HepG2 (cell line): Measurements from ENCODE around the gene TRABD. TPM values are rescaled to one million over a fixed set of nuclear protein-coding genes. Genes with fewer than 3 reads are reported as not detected.

Experiments
- ATAC-seq: fragments of 200-7000 bp; cut with Tn5 transposase; 3 replicates; pipeline ENCODE4 v1.9.1; 2020; ENCODE audit warnings: mild to moderate bottlenecking, moderate library complexity
- BruUV-seq: library from RNA; stranded (reverse); fragments of 400-500 nt; replicated peaks from 2 replicates; lab custom pipeline; 2021; lab: Mats Ljungman, UMichigan
- CTCF ChIA-PET: fragments of 300-600 bp; formaldehyde crosslinking; extraction: SDS; loops from one replicate; lab custom pipeline; 2021; ENCODE audit warnings: low total read pairs, inconsistent platforms, low intra/inter-chr PET ratio; lab: Yijun Ruan, JAX
- POLR2A ChIA-PET: fragments of 350-600 bp; sonication (Branson Sonifier 250); formaldehyde crosslinking; loops from one replicate; lab custom pipeline; 2020; ENCODE audit warnings: antibody characterized with exemption, inconsistent platforms; lab: Yijun Ruan, JAX
- DNase-seq: peaks from one replicate; pipeline ENCODE4 v3.0.0-alpha.2; 2015; ENCODE audit warnings: low spot score
- FAIRE-seq: peaks from 3 replicates; lab custom pipeline; 2011; peaks lifted over from hg19 to GRCh38; lab: Jason Lieb, UNC
- H2AFZ ChIP-seq: one replicate; pipeline ENCODE4 v1.6.1; 2011; ENCODE audit warnings: low read length, inconsistent platforms
- H3K27ac ChIP-seq: fragments of 300-600 bp; 3 replicates; pipeline ENCODE4 v1.8.0; 2011; ENCODE audit warnings: mixed run types, mild to moderate bottlenecking, mixed read lengths, low read length, inconsistent platforms; ENCODE audit not compliant: insufficient read depth; ENCODE audit errors: extremely low read length
- H3K27me3 ChIP-seq, 2 experiments: fragments of 200-600 bp in 1 of 2; 2 replicates in 1 of 2; 3 replicates in 1 of 2; pipeline versions ENCODE4 v1.6.0 to v1.8.0; 2011; ENCODE audit warnings: low read length in 2 of 2, mild to moderate bottlenecking in 2 of 2, moderate library complexity in 2 of 2, inconsistent platforms in 1 of 2; ENCODE audit not compliant: insufficient read depth in 2 of 2, control insufficient read depth in 1 of 2
- H3K36me3 ChIP-seq, 2 experiments: fragments of 200-600 bp in 1 of 2; replicated peaks in 1 of 2; 2 replicates in 1 of 2; 3 replicates in 1 of 2; pipeline versions ENCODE4 v1.5.1 to v1.8.0; 2011; ENCODE audit warnings: low read length in 2 of 2, inconsistent platforms in 1 of 2; ENCODE audit not compliant: insufficient read depth in 2 of 2, control insufficient read depth in 1 of 2
- H3K4me1 ChIP-seq: 2 replicates; pipeline ENCODE4 v1.5.1; 2012; ENCODE audit warnings: low read length, inconsistent platforms; ENCODE audit not compliant: insufficient read depth
- H3K4me2 ChIP-seq: 2 replicates; pipeline ENCODE4 v1.6.0; 2011; ENCODE audit warnings: low read depth, low read length, inconsistent platforms
- H3K4me3 ChIP-seq, 3 experiments: fragments of 200-600 bp in 1 of 3; sonication (generic), shearing (Covaris generic) in 1 of 3; replicated peaks in 1 of 3; 2 replicates each; pipeline ENCODE4 v1.5.1; 2011 to 2016; ENCODE audit warnings: low read length in 3 of 3, inconsistent platforms in 2 of 3, low read depth in 2 of 3, mild to moderate bottlenecking in 2 of 3, control low read depth in 1 of 3, mixed read lengths in 1 of 3; ENCODE audit not compliant: insufficient read depth in 1 of 3
- H3K79me2 ChIP-seq: one replicate; pipeline ENCODE4 v1.6.1; 2011; ENCODE audit warnings: low read length, inconsistent platforms; ENCODE audit not compliant: insufficient read depth
- H3K9ac ChIP-seq: 2 replicates; pipeline ENCODE4 v1.6.0; 2011; ENCODE audit warnings: mild to moderate bottlenecking, low read depth, low read length, inconsistent platforms; ENCODE audit not compliant: insufficient read depth
- H3K9me3 ChIP-seq: 2 replicates; pipeline ENCODE4 v1.5.1; 2012; ENCODE audit warnings: mild to moderate bottlenecking, low read length
- H4K20me1 ChIP-seq: 2 replicates; pipeline ENCODE4 v1.6.0; 2011; ENCODE audit warnings: inconsistent platforms, mild to moderate bottlenecking, low read length, moderate library complexity; ENCODE audit not compliant: insufficient read depth
- ETV5 ChIP-seq: IDR thresholded peaks from 2 replicates; pipeline ENCODE4 v1.6.1; 2018; ENCODE audit warnings: missing biosample characterization, missing genetic modification reagents, inconsistent platforms, borderline replicate concordance
- FOXO1 ChIP-seq: sonication (generic); formaldehyde crosslinking; IDR thresholded peaks from 2 replicates; pipeline ENCODE4 v1.4.0; 2020; ENCODE audit warnings: missing genetic modification reagents
- GATAD1 ChIP-seq: IDR thresholded peaks from 2 replicates; pipeline ENCODE4 v1.6.1; 2016; ENCODE audit warnings: missing genetic modification reagents, missing compliant biosample characterization
- KDM3A ChIP-seq: IDR thresholded peaks from 2 replicates; pipeline ENCODE4 v1.6.1; 2018; ENCODE audit warnings: low read depth, missing compliant biosample characterization
- MIER3 ChIP-seq: IDR thresholded peaks from 2 replicates; pipeline ENCODE4 v1.6.1; 2016; ENCODE audit warnings: missing compliant biosample characterization, borderline replicate concordance
- MXD4 ChIP-seq: IDR thresholded peaks from 2 replicates; pipeline ENCODE4 v1.6.1; 2016; ENCODE audit warnings: mild to moderate bottlenecking, missing biosample characterization, missing genetic modification reagents
- ZFX ChIP-seq: sonication (generic); formaldehyde crosslinking; IDR thresholded peaks from 2 replicates; pipeline ENCODE4 v1.4.0; 2020; ENCODE audit warnings: mild to moderate bottlenecking, low read depth, missing genetic modification reagents, moderate library complexity
- ZFY ChIP-seq: sonication (generic); formaldehyde crosslinking; IDR thresholded peaks from 2 replicates; pipeline ENCODE4 v1.4.0; 2020; ENCODE audit warnings: missing genetic modification reagents
- ZNF350 ChIP-seq: sonication (generic); formaldehyde crosslinking; IDR thresholded peaks from 2 replicates; pipeline ENCODE4 v1.4.0; 2020; ENCODE audit warnings: mild to moderate bottlenecking, low read depth, missing genetic modification reagents, borderline replicate concordance
- ZSCAN25 ChIP-seq: sonication (generic); formaldehyde crosslinking; IDR thresholded peaks from 2 replicates; pipeline ENCODE4 v1.8.0; 2022; ENCODE audit warnings: mild to moderate bottlenecking, missing genetic modification reagents
- WGBS: methylation state at CpG from one replicate; pipeline ENCODE4 v1.1.6; 2017; ENCODE audit warnings: low lambda C conversion rate; 5-methylcytosine and 5-hydroxymethylcytosine counted together
- in situ Hi-C: cut with HindIII; loops from 2 replicates; pipeline ENCODE4 v1.10.0; 2017; ENCODE audit warnings: low pct_unique_long_range_greater_than_20kb; ENCODE audit not compliant: extremely low pct_ligation_motif_present
- intact Hi-C: fragments of 100-400 bp; cut with micrococcal nuclease; formaldehyde crosslinking; loops from one replicate; pipeline ENCODE4 v1.10.0; 2022; ENCODE audit not compliant: unreplicated experiment
- polyA plus RNA-seq, 8 experiments: library from polyadenylated mRNA; depleted of rRNA in 3 of 8; stranded (reverse) in 7 of 8; unstranded in 1 of 8; fragments of >200 nt; fragmentation: Illumina TruSeq in 4 of 8; extraction: Trizol in 4 of 8; gene quantifications; 2 replicates each; pipeline versions ENCODE4 v1.2.1 to v1.2.3, GENCODE V29; 2011 to 2016; ENCODE audit warnings: low read depth in 4 of 8, missing spikeins in 1 of 8, mixed read lengths in 1 of 8; ENCODE audit not compliant: insufficient read depth in 1 of 8
- total RNA-seq, 5 experiments: library from RNA; depleted of rRNA; stranded (reverse); fragments of >200 nt; fragmentation: Illumina TruSeq; extraction: Trizol; gene quantifications; 2 replicates each; pipeline ENCODE4 v1.2.3, GENCODE V29; 2016; ENCODE audit warnings: low read depth in 1 of 5
- TF ChIP-seq, protein P1 (sequence below): sonication (generic); formaldehyde crosslinking; IDR thresholded peaks from 2 replicates; pipeline ENCODE4 v1.5.0; 2020; ENCODE audit warnings: missing genetic modification reagents, mild to moderate bottlenecking, borderline replicate concordance
- TF ChIP-seq, protein P2 (sequence below): IDR thresholded peaks from 2 replicates; pipeline ENCODE4 v1.6.1; 2016
- TF ChIP-seq, protein P3 (sequence below): IDR thresholded peaks from 2 replicates; pipeline ENCODE4 v1.4.0; 2020; ENCODE audit warnings: mild to moderate bottlenecking, missing genetic modification reagents
- TF ChIP-seq, protein P4 (sequence below): sonication (generic); formaldehyde crosslinking; IDR thresholded peaks from 2 replicates; pipeline ENCODE4 v1.4.0; 2020; ENCODE audit warnings: missing genetic modification reagents

TRABD gene
- total and polyA plus RNA-seq, 2 of the 13 experiments (the other 11 are each of a cell fraction or from before 2014, with no cell fraction given): 21.5 to 28.9 TPM

DNA sequence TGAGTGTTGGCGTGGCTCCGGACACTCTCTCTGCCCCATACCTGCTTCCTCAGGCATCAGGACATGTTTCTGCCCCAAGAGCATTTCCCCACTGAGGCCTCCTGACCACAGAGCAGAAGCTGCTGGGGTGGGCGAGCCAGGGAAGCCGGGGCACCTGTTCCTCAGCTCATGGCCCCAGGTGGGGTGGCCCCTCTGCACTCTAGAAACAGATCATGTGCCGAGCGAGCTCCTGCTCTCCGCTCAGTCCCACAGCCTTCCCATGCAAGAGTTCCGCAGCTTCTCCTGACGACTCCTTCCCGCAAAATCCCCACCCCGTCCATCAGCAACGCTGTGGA is 37.6 kb upstream of the TRABD start (continued):
- TF ChIP-seq, protein P1, sequence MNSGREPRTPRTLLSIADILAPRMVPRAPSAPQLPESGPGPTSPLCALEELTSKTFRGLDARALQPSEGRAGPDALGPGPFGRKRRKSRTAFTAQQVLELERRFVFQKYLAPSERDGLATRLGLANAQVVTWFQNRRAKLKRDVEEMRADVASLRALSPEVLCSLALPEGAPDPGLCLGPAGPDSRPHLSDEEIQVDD (CRISPR knock-in tag): no peak
- no peak for TF ChIP-seq GATAD1 (CRISPR knock-in tag)

DNA sequence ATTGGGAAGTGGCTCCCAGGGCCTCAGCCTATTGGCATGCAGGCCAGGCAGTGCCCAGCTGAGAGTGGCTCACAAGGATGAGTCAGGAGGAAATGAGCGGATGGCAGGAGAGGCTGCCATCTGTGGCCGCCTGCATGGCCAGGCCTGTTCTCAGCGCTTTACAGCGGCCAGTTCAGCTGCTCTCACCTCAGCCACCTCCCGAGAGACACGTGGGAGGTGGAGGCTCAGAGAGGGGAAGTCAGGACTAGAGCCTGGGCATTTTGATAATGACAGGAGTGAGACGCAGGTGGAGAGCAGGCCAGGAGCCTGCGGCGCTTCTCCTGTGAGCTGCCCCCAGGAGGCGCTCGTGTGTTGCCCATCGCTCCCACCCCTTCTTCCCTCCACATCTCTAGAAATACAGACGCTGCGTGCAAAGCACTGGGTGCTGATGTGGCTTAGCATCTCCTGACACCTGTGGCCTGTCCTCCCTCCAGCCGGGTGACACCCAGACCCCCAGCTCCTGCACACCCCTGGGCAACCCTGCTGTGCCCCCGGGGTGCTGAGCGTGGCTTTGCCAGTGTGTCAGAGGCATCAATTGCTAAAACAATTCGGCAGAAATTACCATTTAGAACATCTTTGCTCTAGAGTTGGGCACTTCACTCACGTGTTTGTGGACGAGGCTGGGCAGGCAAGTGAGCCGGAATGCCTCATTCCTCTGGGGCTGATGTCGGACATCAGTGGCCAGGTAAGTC is 36.6 kb upstream of the TRABD start:
- intact Hi-C loops: loop anchor here (1.0 to 5.0 kb wide), 3 partner anchors 47 to 382 kb away; no protein-coding TSS in a partner anchor
- H3K4me3 ChIP-seq: no peak overlapping the region; a peak in 1 of 6 replicates
- CTCF ChIA-PET: interaction anchor here (1.1 to 4.3 kb wide), 4 partner anchors 58 to 88 kb away, joined by 3 to 39 read pairs (median 4); no protein-coding TSS in a partner anchor
- ATAC-seq (peak; percentile 37), DNase-seq (peak; percentile 46), FAIRE-seq (peak; percentile 26)
- peaks cover 70% of the 10 kb centered on the region for H3K4me1 ChIP-seq
- no TSS peak for BruUV-seq
- H3K9me3 ChIP-seq: no peaks in the 10 kb centered on the region
- no peaks in the 10 kb centered on the region for H3K36me3 ChIP-seq
- POLR2A ChIA-PET: no interaction called here
- no peaks in the 10 kb centered on the region for H3K79me2 ChIP-seq
- no peak overlapping the region for H3K9ac ChIP-seq
- H3K4me2 ChIP-seq: peak overlapping the region; percentile 55; the same call in 1 of the 2 replicates
- 24% methylated on average over 9 of the region's 22 CpGs for WGBS
- H4K20me1 ChIP-seq: no peaks in the 10 kb centered on the region
- peaks cover 0 to 43% of the 10 kb centered on the region in 2 experiments; a peak in 4 of 5 replicates for H3K27me3 ChIP-seq
- in situ Hi-C loops: loop anchor here (5.0 kb wide), 1 partner anchor 58 kb away; no protein-coding TSS in a partner anchor
- no peak overlapping the region for H2AFZ ChIP-seq
- H3K27ac ChIP-seq: no peak overlapping the region
- TF ChIP-seq ZFX (peak; percentile 48; the same call in 1 of the 2 replicates), ETV5 (CRISPR knock-in tag) (peak; percentile 11; the same call in 1 of the 2 replicates), ZFY (CRISPR knock-in tag) (peak; percentile 38; the same call in 1 of the 2 replicates), MXD4 (CRISPR knock-in tag) (0 out of 2 replicates have a peak, but pooled peaks have one; percentile 43), KDM3A (CRISPR knock-in tag) (peak; percentile 43; the same call in 1 of the 2 replicates), ZSCAN25 (0 out of 2 replicates have a peak, but pooled peaks have one; percentile 41), ZNF350 (CRISPR knock-in tag) (0 out of 2 replicates have a peak, but pooled peaks have one; percentile 16), FOXO1 (CRISPR knock-in tag) (0 out of 2 replicates have a peak, but pooled peaks have one; percentile 6), MIER3 (peak; percentile 19; the same call in 1 of the 2 replicates)
- TF ChIP-seq, protein P2, sequence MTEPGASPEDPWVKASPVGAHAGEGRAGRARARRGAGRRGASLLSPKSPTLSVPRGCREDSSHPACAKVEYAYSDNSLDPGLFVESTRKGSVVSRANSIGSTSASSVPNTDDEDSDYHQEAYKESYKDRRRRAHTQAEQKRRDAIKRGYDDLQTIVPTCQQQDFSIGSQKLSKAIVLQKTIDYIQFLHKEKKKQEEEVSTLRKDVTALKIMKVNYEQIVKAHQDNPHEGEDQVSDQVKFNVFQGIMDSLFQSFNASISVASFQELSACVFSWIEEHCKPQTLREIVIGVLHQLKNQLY: no peak
- TF ChIP-seq, protein P3, sequence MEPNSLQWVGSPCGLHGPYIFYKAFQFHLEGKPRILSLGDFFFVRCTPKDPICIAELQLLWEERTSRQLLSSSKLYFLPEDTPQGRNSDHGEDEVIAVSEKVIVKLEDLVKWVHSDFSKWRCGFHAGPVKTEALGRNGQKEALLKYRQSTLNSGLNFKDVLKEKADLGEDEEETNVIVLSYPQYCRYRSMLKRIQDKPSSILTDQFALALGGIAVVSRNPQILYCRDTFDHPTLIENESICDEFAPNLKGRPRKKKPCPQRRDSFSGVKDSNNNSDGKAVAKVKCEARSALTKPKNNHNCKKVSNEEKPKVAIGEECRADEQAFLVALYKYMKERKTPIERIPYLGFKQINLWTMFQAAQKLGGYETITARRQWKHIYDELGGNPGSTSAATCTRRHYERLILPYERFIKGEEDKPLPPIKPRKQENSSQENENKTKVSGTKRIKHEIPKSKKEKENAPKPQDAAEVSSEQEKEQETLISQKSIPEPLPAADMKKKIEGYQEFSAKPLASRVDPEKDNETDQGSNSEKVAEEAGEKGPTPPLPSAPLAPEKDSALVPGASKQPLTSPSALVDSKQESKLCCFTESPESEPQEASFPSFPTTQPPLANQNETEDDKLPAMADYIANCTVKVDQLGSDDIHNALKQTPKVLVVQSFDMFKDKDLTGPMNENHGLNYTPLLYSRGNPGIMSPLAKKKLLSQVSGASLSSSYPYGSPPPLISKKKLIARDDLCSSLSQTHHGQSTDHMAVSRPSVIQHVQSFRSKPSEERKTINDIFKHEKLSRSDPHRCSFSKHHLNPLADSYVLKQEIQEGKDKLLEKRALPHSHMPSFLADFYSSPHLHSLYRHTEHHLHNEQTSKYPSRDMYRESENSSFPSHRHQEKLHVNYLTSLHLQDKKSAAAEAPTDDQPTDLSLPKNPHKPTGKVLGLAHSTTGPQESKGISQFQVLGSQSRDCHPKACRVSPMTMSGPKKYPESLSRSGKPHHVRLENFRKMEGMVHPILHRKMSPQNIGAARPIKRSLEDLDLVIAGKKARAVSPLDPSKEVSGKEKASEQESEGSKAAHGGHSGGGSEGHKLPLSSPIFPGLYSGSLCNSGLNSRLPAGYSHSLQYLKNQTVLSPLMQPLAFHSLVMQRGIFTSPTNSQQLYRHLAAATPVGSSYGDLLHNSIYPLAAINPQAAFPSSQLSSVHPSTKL (CRISPR knock-in tag): 0 out of 2 replicates have a peak, but pooled peaks have one; percentile 19
- TF ChIP-seq, protein P4, sequence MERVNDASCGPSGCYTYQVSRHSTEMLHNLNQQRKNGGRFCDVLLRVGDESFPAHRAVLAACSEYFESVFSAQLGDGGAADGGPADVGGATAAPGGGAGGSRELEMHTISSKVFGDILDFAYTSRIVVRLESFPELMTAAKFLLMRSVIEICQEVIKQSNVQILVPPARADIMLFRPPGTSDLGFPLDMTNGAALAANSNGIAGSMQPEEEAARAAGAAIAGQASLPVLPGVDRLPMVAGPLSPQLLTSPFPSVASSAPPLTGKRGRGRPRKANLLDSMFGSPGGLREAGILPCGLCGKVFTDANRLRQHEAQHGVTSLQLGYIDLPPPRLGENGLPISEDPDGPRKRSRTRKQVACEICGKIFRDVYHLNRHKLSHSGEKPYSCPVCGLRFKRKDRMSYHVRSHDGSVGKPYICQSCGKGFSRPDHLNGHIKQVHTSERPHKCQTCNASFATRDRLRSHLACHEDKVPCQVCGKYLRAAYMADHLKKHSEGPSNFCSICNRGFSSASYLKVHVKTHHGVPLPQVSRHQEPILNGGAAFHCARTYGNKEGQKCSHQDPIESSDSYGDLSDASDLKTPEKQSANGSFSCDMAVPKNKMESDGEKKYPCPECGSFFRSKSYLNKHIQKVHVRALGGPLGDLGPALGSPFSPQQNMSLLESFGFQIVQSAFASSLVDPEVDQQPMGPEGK (CRISPR knock-in tag): peak; percentile 41; the same call in 1 of the 2 replicates
